CD1c-positive myeloid dendritic cell (primary cell): ENCODE results near the gene JAK1.

Experiments
- DNase-seq: peaks from one replicate; pipeline ENCODE4 v3.0.0-alpha.2; 2016; ENCODE audit errors: extremely low spot score

JAK1 gene

GRCh38 chr1:64966158-64966971 lies at the start of gene JAK1:
TSS of gene JAK1 (minus strand) at chr1:64966549. CDS start at chr1:64886264, 80,285 bp downstream.
- peak; percentile 92 for DNase-seq

GRCh38 chr1:65014321-65014720 lies 48.0 kb upstream of the JAK1 start:
- no peak for DNase-seq

GRCh38 chr1:65011983-65012382 lies 45.6 kb upstream of the JAK1 start:
- peak; percentile 8 for DNase-seq

DNA sequence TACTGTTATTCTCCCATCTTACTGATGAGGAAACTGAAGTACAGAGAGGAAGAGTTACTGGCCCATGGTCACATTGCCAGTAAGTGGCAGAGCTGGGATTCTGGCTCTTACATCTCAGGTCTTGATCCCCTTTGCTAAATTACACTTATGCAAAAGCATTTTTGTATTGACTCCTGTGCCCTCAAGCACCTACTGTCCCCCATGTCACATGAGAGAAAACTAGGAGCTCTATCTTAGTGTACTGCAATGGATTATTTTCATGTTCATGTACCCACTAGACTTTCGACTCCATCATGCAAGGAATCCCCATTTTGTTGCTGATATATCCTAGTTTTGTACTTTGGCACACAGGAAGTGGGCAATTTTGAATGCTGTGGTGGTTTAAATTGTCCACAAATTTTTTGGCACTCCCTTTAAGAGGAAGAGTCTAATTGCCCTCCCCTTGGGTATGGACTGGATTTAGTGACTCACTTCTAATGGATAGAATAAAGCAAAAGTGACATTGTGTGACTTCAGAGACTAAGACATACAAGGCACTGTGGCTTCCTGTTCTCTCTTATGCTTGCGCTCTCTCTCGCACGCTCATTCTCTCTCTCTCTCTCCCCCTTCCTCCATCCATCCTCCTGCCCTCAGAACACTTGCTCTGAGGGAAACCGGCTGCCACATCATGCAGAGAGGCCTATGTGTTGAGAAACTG lies 43.5 kb upstream of the JAK1 start:
- peak; percentile 6 for DNase-seq

- DNase-seq = no peak
Observed at GRCh38 chr1:65009176-65009575, 42.8 kb upstream of the JAK1 start.

DNA sequence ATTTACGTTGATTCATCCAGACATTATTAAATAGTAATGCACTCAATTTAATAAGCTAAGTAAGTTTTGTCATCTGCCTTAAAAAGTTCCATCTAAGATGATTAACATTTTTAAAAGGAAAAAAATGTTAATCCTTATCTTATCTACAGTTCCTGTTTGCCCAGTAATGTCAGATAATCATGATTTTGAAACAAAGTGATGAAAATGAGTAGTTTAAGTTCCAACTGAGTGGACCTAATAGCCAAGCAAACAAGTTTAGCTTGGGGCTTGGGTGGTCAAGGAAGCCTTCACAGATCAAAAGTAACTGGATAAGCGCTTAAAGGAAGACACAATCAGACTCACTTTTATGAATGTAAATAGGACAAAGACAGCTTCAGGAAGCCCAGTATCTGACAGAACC lies 40.5 kb upstream of the JAK1 start:
- DNase-seq = no peak

DNA sequence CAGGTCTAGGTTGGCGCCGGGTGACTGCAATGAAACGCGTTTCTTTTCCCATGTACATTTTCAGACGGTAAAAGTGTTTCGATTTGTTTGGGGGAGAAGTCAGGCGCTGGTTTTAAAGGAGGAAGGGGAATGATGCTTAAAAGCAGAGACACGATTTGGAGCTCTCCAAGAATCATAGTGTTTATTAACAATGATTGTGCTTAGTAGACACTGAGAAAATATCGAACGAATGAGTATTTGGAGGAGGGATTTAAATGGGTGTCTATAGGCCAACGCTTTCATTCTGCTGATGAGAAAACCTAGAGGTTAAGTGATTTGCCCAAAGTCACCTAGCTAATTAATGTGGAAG lies 36.9 kb upstream of the JAK1 start:
- no peak for DNase-seq

- peak; percentile 96 for DNase-seq
Observed at GRCh38 chr1:65002508-65003315, 36.4 kb upstream of the JAK1 start.

DNA sequence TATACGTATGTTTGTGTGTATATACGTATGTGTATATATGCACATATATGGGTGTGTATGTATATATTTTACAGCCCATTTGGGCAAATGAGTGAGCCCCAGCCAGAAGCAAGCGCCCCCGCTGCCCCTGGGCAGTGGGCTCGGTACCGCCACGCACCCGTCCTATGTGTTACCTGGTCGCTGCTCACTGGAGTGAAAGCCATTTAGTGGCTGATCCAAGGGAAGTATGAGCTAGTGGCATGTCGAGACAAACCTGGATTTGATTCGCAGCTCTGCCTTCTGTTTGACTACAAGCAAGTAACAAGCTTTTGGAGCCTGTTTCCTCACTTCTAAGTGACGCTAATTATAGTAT lies 35.8 kb upstream of the JAK1 start:
- no peak for DNase-seq

DNA sequence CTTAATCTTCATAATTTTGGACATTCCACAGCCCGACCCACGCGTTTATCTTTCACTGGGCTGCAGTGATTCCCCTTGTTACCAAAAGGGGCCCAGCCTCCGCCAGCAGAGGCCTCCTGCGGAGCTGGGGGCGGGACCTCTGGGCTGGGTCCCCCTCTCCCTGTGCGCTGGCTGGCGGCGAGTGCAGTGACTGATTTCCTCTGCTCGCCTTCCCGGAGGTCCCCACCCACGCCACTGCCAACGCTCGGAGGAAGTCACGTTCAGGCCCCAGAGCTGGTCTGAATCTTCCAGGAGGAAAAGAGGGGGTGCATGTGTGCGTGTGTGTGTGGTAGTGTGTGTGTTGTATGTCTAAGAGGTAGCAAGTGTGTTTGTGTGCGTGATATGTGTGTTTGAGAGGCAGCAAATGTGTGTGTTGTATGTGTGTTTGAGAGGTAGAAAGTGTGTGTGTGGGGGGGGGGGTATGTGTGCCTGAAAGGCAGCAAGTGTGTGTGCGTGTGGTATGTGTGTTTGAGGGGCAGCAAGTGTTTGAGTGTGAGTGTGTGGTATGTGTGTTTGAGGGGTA lies 35.0 kb upstream of the JAK1 start:
- DNase-seq = peak; percentile 95

DNA sequence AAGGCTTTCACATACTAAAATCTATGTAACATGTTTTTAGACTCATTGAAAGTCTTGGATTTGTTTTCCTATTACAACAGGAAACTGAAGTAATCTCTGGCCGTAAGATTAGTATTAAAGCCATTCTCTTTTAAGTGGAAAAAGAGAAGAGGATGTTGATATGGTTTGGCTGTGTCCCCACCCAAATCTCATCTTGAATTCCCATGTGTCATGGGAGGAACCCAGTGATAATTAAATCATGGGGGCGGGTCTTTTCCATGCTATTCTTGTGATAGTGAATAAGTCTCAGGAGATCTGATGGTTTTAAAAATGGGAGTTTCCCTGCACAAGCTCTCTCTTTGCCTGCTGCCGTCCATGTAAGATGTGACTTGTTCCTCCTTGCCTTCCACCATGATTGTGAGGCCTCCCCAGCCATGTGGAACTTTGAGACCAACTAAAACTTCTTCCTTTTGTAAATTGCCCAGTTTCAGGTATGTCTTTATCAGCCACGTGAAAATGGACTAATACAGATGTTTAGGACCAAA lies 32.1 kb upstream of the JAK1 start:
- peak; percentile 14 for DNase-seq

- DNase-seq = no peak
Observed at GRCh38 chr1:64996541-64997257, 30.4 kb upstream of the JAK1 start.

- no peak for DNase-seq
Observed at GRCh38 chr1:64995316-64995715, 29.0 kb upstream of the JAK1 start.

DNA sequence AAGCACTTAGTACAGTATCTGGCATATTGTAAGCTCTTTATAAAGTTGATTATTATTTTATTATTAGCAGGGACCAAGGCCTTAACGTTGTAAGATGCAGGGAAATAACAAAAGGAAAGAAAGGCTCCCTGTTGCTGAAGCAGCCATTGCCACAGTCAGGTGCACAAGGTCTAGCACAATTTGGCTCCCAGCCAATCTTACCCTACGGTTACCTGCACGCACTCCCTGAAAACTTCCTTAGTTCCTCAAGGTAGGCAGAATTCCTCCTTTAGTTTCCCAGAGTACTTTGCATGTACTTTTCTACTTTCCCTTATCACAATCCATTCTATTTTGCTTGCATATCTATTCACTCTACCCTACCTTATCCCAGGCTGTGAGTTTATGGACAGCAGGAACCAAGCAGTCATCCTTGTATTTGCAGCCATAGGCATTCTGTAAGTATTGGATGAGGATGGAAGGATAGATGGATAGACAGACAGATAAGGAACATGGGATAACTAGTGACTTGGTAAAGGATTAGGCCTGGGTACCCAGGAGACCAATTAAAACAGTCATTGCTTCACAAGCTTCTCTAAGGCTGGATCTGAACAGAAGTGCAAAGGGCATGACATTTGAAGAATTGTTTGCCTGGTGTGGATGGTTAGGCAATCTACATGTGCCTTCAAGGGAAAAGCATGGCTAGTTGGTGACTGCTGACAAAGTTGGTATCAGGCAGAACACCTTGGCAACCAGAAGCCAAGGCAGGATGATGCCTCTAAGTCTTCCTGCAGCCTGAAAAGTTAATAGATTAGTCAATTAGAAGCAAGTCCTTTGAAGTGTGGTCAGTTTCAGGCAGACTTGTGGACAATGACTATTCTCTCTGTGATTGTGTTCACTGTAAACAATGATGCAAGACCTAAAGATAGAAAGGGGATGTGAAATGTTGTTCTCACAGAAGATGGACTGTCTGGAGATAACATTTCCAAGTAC lies 20.8 kb upstream of the JAK1 start:
- DNase-seq = peak; percentile 88

DNA sequence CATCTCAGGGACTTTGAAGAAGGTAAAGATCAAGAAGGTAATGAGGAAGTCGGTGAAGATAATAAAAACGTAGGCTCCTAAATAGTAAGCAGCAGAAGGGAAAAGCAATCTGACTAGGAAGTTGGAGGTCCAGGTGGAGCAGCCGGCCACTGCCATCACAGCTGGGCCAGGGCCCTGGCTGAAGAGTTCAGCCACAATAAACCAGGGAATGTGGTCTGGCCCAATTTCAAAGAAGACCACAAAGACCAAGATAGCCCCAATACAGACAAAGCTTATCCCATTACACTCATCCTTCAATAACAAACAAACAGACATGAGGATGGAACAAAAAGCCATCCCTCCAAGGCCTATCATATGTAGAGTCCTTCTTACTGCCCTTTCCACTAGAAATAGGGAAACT lies 18.4 kb upstream of the JAK1 start:
- DNase-seq = no peak

DNA sequence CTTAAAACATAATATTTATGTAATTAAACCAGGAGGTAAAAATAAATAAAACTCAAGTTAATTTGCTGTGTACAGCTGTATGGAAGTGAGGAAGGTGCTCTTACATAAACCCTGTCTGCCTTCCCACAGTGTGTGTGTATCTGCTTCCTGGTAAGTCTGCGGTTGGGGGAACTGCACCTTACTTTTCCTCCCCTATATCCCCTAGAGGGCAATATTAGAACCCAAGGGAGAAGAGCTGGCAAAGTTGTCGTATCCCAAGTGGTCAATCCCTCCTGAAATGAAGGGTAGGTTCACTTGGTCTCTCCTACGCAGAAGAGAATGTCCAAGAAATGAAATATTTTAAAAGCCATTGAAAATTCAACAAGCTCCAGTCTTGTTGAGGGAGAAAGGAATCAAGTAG lies 17.8 kb upstream of the JAK1 start:
- peak; percentile 37 for DNase-seq

DNA sequence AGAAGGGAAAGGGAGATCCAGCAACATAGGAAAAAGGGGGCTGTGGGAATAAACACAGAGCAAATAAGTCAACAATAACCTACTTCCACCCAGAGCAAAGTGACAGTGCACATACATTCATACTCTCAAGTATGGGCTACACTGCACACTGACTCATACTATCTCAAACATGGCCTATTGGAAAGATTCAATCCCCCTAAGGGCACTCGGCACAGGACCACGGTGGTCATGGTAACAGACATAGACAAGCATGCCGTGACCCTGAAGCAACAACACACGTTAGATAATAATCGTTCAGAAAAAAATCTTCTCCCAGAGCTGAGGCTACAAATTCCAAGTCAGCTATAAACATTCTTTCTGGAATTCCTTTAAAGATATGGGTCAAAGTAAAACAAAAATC lies 16.8 kb upstream of the JAK1 start:
- DNase-seq = no peak

DNA sequence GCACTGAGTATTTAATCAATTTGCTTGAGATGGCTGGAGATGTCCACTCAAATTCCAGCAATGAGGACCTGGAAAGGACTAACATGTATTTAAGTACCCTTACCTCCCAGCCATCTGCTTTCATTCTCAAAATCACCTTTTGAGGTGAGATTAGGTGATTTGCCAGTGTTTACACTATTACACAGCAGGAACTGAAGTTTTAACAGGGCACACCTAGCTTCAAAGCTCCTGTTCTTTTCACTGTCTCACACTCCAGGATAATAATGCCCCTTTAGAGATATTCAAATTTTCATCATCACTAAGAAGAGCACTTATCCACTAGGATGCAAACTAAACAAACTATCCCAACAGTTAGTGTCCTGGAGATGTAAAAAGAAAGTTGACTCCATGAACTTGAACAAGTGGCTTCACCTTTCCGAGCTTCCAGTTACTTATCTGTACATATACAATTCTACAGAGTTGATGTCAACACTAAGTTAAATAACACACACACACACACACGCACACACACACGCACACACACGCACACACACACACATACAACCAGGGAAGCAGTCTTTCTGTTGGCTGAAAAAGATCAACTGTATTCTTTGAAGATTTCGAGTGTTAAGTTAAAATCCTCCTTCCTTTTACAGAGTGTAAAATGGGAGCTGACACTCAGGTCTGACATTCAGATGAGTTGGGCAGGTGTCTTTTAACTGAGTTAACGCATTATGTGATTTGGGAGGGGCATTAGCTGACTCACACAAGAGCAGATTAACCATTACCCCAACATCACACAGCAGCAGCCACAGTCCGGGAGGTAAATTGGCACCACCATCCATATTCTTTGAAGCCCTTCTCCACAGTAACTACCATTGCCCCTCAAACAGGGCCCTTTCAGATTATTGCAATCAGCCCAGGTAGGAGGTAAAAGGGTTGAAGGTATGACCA lies 15.5 kb upstream of the JAK1 start:
- no peak for DNase-seq
